K562 (cell line): ENCODE results near the gene CD52. TPM values are rescaled to one million over a fixed set of nuclear protein-coding genes. Genes with fewer than 3 reads are reported as not detected.

Experiments used
- JUND ChIP-seq, 2 experiments: IDR thresholded peaks; 2 replicates in 1 of 2; 3 replicates in 1 of 2; pipeline ENCODE4 v1.6.1; 2011; ENCODE audit warnings: borderline replicate concordance in 2 of 2, low read depth in 2 of 2, low read length in 2 of 2, improper control_type of control experiment in 1 of 2, missing biosample characterization in 1 of 2, missing genetic modification characterization in 1 of 2, missing genetic modification reagents in 1 of 2
- POLR2H ChIP-seq: IDR thresholded peaks from 2 replicates; pipeline ENCODE4 v1.6.1; 2016; ENCODE audit warnings: missing genetic modification characterization, low read depth, mild to moderate bottlenecking, control low read depth, missing compliant biosample characterization, moderate library complexity
- SPI1 ChIP-seq: IDR thresholded peaks from 2 replicates; pipeline ENCODE4 v1.6.1; 2011; ENCODE audit warnings: low read depth, low read length, control low read depth, borderline replicate concordance
- polyA plus RNA-seq, 8 experiments: library from polyadenylated mRNA; depleted of rRNA in 4 of 8; stranded (reverse) in 5 of 8; unstranded in 3 of 8; fragments of >200 nt; fragmentation: Nextera tagmentation in 2 of 8; fragmentation: Illumina TruSeq in 1 of 8; extraction: Ambion mirVana in 2 of 8; extraction: Trizol in 1 of 8; gene quantifications; 2 replicates each; pipeline versions ENCODE4 v1.2.1 to v1.2.3, GENCODE V29; 2011 to 2014; ENCODE audit warnings: inconsistent platforms in 1 of 8, missing spikeins in 1 of 8
- total RNA-seq, 7 experiments: library from RNA; depleted of rRNA in 6 of 7; stranded (reverse); fragments of >200 nt in 6 of 7; fragmentation: Illumina TruSeq in 2 of 7; extraction: Trizol in 2 of 7; gene quantifications; 2 replicates each; pipeline versions ENCODE4 v1.2.1 to v1.2.3, GENCODE V29; 2011 to 2021; ENCODE audit warnings: low replicate concordance in 1 of 7
- TF ChIP-seq, protein P1 (sequence below): sonication (generic); formaldehyde crosslinking; IDR thresholded peaks from 2 replicates; pipeline ENCODE4 v1.9.0; 2022; ENCODE audit warnings: mild to moderate bottlenecking, missing genetic modification reagents
- TF ChIP-seq, protein P2 (sequence below), 2 experiments: fragments of 450-650 bp; IDR thresholded peaks; 2 replicates each; pipeline ENCODE4 v1.6.1; 2018; ENCODE audit warnings: mild to moderate bottlenecking in 2 of 2, low read depth in 1 of 2; ENCODE audit not compliant: partially characterized antibody in 2 of 2
- TF ChIP-seq, protein P3 (sequence below): fragments of 450-650 bp; IDR thresholded peaks from 2 replicates; pipeline ENCODE4 v1.6.1; 2017; ENCODE audit warnings: antibody characterized with exemption, mild to moderate bottlenecking

Gene CD52
- total and polyA plus RNA-seq, 9 of the 15 experiments (the other 6 are each of a cell fraction or from before 2014, with no cell fraction given): 34.9 to 488 (median 173) TPM

DNA sequence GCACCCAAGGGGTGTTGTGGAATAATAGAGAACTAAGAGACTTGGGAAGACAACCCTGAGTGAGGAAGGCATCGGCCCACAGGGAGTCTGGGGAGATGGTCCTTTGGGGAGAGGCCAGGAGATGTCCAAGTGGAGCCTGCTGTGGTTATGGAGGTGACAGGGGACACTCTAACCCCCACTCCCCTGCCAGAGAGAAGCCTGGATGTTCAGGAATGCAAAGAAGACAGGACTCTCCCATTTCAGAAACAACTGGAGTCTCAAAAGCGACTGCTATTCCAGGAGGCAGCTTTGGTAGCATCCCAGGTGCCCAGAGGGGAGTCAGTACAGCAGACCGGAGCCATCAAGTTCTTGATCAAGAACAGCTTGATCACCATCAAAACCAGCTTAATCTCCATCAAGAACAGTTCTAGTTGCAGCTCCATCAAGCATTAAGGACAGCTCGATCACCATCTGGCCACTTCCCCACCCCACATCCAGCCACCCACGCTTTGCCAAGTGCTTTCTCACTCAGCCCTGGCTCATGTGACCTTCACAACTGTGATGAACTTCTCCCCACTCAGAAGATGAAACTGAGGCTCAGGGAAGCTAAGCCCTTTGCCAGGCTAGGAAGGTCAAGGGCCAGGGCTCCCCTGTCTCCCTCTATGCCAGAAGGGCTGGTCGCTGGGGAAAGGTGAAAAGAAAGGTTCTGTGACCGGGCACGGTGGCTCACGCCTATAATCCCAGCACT, 743 bp downstream of the CD52 start (continued):
- TF ChIP-seq SPI1: peak; percentile 22; the same call in 1 of the 2 replicates
- TF ChIP-seq, protein P1, sequence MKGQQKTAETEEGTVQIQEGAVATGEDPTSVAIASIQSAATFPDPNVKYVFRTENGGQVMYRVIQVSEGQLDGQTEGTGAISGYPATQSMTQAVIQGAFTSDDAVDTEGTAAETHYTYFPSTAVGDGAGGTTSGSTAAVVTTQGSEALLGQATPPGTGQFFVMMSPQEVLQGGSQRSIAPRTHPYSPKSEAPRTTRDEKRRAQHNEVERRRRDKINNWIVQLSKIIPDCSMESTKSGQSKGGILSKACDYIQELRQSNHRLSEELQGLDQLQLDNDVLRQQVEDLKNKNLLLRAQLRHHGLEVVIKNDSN: peak; percentile 57; the same call in 1 of the 2 replicates
- TF ChIP-seq, protein P2, sequence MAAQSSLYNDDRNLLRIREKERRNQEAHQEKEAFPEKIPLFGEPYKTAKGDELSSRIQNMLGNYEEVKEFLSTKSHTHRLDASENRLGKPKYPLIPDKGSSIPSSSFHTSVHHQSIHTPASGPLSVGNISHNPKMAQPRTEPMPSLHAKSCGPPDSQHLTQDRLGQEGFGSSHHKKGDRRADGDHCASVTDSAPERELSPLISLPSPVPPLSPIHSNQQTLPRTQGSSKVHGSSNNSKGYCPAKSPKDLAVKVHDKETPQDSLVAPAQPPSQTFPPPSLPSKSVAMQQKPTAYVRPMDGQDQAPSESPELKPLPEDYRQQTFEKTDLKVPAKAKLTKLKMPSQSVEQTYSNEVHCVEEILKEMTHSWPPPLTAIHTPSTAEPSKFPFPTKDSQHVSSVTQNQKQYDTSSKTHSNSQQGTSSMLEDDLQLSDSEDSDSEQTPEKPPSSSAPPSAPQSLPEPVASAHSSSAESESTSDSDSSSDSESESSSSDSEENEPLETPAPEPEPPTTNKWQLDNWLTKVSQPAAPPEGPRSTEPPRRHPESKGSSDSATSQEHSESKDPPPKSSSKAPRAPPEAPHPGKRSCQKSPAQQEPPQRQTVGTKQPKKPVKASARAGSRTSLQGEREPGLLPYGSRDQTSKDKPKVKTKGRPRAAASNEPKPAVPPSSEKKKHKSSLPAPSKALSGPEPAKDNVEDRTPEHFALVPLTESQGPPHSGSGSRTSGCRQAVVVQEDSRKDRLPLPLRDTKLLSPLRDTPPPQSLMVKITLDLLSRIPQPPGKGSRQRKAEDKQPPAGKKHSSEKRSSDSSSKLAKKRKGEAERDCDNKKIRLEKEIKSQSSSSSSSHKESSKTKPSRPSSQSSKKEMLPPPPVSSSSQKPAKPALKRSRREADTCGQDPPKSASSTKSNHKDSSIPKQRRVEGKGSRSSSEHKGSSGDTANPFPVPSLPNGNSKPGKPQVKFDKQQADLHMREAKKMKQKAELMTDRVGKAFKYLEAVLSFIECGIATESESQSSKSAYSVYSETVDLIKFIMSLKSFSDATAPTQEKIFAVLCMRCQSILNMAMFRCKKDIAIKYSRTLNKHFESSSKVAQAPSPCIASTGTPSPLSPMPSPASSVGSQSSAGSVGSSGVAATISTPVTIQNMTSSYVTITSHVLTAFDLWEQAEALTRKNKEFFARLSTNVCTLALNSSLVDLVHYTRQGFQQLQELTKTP (IDR thresholded peaks at IDR 0.05; ENCODE audit: low read depth in 1 of 2, partially characterized antibody in 2 of 2): no peak
- peak; percentile 4; the same call in 1 of the 2 replicates for TF ChIP-seq JUND (IDR thresholded peaks at IDR 0.05; ENCODE audit: borderline replicate concordance, low read depth, low read length)
- TF ChIP-seq JUND (tag; IDR thresholded peaks at IDR 0.05; ENCODE audit: borderline replicate concordance, low read depth, low read length): no peak
- no peak for TF ChIP-seq POLR2H (tag)
- TF ChIP-seq, protein P3, sequence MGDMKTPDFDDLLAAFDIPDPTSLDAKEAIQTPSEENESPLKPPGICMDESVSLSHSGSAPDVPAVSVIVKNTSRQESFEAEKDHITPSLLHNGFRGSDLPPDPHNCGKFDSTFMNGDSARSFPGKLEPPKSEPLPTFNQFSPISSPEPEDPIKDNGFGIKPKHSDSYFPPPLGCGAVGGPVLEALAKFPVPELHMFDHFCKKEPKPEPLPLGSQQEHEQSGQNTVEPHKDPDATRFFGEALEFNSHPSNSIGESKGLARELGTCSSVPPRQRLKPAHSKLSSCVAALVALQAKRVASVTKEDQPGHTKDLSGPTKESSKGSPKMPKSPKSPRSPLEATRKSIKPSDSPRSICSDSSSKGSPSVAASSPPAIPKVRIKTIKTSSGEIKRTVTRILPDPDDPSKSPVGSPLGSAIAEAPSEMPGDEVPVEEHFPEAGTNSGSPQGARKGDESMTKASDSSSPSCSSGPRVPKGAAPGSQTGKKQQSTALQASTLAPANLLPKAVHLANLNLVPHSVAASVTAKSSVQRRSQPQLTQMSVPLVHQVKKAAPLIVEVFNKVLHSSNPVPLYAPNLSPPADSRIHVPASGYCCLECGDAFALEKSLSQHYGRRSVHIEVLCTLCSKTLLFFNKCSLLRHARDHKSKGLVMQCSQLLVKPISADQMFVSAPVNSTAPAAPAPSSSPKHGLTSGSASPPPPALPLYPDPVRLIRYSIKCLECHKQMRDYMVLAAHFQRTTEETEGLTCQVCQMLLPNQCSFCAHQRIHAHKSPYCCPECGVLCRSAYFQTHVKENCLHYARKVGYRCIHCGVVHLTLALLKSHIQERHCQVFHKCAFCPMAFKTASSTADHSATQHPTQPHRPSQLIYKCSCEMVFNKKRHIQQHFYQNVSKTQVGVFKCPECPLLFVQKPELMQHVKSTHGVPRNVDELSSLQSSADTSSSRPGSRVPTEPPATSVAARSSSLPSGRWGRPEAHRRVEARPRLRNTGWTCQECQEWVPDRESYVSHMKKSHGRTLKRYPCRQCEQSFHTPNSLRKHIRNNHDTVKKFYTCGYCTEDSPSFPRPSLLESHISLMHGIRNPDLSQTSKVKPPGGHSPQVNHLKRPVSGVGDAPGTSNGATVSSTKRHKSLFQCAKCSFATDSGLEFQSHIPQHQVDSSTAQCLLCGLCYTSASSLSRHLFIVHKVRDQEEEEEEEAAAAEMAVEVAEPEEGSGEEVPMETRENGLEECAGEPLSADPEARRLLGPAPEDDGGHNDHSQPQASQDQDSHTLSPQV: 0 out of 2 replicates have a peak, but pooled peaks have one; percentile 20
